ENCODE results near the gene MRNIP. TPM values are rescaled to one million over a fixed set of nuclear protein-coding genes. Genes with fewer than 3 reads are reported as not detected.

MRNIP gene
- total and polyA plus RNA-seq, 2 donors = 30.5 to 41.1 TPM

DNA sequence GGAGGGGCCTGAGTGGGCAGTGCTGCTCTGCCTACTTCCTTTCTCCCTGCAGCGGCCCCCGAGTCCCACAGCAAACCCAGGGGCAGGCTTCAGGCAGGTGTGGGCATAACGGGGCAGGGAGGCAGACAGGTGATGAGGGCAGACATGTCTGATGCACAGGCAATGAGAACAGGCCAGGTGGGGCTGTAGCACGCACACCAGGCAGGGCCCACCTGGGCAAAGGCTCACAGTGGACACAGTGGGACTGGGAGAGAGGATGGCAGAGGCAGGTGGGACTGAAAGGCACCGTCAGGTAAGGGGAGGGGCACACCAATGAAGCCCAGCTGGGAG is 59.0 kb downstream of the MRNIP start:
- DNase-seq (ENCODE audit: extremely low spot score) = no peak
- Histone ChIP-seq H3K4me1 (ENCODE audit: insufficient read depth) (no peaks in the 10 kb centered on the region), H3K27ac (ENCODE audit: low read depth) (no peak overlapping the region), H3K36me3 (ENCODE audit: insufficient read depth) (no peaks in the 10 kb centered on the region), H3K4me3 (ENCODE audit: low read depth, low read length) (no peak overlapping the region)
- WGBS = 90% methylated on average over 5 of the region's 5 CpGs

DNA sequence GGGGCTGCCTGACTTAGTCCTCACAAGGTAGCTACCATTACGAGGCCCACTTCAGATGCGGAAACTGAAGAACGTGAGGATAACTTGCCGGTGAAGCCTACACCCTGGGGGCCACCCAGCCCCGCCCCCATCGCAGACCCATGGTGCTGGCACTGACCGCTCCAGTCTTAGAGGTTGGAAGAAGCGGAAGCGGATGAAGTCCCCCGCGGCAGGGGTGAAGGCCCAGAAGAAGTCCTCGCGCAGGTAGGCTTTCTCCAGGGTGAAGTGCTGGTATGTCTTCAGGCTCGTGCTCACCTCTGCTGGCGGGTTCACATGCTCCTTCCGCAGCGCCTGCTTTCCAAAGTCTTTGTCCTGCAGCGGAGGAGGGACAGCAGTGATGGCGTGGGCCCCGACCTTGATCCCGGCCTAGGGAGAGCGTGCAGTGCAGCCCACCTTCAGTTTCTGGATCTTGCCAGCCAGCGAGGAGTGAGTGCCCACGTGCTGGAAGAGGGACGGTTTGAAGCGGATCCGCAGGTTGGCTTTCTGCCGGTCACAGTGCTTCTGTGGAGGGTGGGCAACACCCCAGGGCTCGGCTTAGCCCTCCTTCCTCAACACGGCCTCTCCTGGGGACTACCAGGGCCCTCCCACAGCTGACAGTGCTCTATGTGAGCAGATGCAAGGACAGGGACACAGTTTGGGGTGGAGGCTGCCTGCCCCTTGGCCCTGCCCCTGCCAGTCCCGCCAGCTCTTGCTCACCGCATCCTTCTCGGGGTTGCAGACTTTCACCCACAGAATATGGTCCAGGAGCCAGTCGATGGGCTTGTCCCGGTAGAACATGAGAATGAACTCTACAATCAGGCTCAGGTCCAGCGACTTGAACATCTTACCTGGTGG is 59.6 kb downstream of the MRNIP start:
- Histone ChIP-seq H3K27ac (ENCODE audit: low read depth) (no peak overlapping the region), H3K4me1 (ENCODE audit: insufficient read depth) (no peaks in the 10 kb centered on the region), H3K36me3 (ENCODE audit: insufficient read depth) (no peaks in the 10 kb centered on the region), H3K4me3 (ENCODE audit: low read depth, low read length) (no peak overlapping the region)
- no peak for DNase-seq (ENCODE audit: extremely low spot score)
- WGBS = 93% methylated on average over 36 of the region's 36 CpGs

DNA sequence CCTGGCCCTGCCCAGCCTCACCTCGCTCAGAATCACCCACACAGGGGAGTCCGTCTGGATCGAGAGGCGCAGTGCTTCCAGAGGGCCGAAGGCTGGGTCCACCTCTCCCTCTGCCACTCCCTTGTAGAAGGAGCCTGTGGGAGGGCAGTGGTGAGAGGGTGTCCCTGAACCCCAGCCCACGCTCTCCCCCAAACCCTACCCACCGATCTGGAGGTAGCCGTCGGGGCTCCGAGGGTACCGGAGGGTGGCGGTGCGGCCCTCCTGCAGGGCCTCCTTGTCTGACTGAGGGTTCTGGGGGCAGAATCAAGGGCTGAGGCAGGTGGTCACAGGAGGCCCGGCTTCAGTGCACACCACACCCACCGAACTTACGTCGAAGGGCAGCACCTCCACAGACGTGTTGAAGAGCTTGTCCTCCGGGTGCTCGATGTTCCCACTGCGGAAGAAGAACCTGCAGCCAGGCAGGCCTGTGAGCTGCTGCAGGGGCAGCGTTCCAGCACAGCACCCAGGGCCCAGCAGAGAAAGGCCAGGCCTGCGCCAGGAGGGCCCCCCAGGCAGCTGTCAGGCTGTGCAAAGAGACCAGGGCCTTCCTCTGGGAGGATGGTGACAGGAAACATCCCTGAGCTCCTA is 60.4 kb downstream of the MRNIP start:
- H3K27ac ChIP-seq (ENCODE audit: low read depth) = no peak overlapping the region
- H3K36me3 ChIP-seq (ENCODE audit: insufficient read depth) = no peaks in the 10 kb centered on the region
- WGBS = 96% methylated on average over 23 of the region's 23 CpGs
- no peak overlapping the region for H3K4me3 ChIP-seq (ENCODE audit: low read depth, low read length)
- no peaks in the 10 kb centered on the region for H3K4me1 ChIP-seq (ENCODE audit: insufficient read depth)
- no peak for DNase-seq (ENCODE audit: extremely low spot score)

DNA sequence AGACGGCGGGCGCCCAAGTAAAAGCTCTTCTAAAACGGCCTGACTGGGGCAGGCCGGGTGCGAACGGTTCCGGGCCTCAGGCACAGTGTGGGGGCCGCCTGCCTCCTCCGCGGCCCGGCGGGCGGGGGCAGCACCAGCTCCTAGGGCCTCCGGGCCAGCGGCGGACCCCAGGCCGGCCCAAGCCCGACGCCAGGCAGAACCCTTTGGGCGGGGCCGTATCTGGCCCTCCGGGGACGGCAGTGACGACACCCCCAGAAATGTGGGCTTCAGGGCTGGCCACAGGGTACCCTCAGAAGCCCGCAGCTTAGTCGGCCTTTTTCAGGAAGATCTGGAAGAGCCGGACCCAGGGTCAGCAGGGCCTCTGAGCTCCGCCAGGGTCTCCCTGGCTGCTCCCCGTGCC is 60.9 kb downstream of the MRNIP start:
- Histone ChIP-seq H3K36me3 (ENCODE audit: insufficient read depth) (no peaks in the 10 kb centered on the region), H3K4me3 (ENCODE audit: low read depth, low read length) (no peak overlapping the region), H3K4me1 (ENCODE audit: insufficient read depth) (no peaks in the 10 kb centered on the region), H3K27ac (ENCODE audit: low read depth) (no peak overlapping the region)
- DNase-seq (ENCODE audit: extremely low spot score) = no peak
- 95% methylated on average over 30 of the region's 30 CpGs for WGBS

DNA sequence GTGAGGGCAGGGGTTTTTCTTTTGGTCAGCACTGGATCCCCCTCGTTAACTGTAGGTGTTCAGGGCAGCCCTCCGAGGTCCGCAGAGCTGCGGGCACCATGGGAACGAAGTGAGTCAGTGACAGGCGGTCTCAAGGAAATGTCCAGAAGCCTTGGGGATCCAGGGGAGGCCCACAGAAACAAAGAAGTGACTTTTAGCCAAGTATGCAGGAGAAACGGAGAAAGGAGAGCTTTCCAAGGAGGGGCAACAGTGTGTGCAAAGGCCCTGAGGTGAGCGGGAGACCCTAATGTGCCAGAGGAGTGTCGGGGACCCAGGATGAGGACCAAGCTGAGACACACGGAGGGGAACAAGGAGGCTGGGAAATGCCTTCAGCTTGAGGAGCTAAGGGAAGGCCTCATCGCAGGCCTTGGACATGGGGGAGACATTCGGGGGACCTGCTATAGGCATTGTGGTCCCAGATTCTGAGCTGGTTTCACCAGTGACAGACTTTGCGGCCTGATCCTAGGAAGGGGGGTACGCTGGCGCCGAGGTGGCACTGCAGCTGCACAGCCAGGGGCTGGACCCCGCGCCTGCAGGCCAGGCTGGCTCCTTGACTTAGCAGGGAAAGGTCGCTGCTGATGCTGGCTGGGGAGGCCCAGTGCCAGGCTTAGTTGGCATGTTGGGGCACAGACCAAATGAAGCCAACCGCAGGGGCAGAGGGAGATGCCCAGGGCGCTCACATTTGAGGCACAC is 61.6 kb downstream of the MRNIP start:
- no peaks in the 10 kb centered on the region for H3K36me3 ChIP-seq (ENCODE audit: insufficient read depth)
- 87% methylated on average over 21 of the region's 21 CpGs for WGBS
- no peaks in the 10 kb centered on the region for H3K4me1 ChIP-seq (ENCODE audit: insufficient read depth)
- H3K27ac ChIP-seq (ENCODE audit: low read depth) = peak overlapping the region; percentile 84
- DNase-seq (ENCODE audit: extremely low spot score) = no peak
- H3K4me3 ChIP-seq (ENCODE audit: low read depth, low read length) = no peak overlapping the region

DNA sequence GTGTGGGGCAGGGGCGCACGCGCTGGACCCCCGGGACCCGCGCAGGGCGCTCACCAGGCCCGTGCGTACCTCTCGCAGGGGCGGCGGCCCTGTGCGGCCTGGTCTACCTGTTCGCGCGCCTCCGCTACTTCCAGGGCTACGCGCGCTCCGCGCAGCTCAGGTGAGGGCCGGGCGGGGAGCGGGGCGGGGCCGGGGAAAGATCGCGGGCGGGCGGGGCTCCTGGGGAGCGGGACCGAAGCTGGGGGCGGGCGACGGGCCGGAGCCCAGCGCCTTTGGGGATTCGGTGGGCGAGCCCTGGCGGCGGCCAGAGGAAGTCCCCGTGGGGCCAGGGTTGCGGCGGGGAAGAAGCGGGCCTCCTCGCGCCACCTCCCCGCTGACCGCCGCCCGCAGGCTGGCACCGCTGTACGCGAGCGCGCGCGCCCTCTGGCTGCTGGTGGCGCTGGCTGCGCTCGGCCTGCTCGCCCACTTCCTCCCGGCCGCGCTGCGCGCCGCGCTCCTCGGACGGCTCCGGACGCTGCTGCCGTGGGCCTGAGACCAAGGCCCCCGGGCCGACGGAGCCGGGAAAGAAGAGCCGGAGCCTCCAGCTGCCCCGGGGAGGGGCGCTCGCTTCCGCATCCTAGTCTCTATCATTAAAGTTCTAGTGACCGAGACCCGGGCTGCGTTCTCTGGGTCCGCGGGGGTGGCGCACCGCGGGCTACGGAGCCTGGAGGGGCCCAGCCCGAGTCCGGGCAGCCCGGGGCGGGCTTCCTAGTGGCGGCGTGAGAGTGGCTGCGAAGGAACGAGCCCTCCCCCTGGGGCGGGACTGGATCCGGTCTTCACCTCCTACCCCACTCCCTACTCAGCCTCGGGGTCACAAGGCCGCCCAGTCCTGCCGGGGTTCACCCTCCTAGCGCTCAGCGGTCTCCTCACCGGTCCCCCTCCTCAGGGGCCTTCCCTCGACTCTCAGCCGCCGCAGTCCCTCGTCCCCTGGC is 62.5 kb downstream of the MRNIP start:
- DNase-seq (ENCODE audit: extremely low spot score) = no peak
- WGBS = 2% methylated on average over 113 of the region's 113 CpGs
- H3K4me3 ChIP-seq (ENCODE audit: low read depth, low read length) = peak overlapping the region; percentile 51
- peak overlapping the region; percentile 84 for H3K27ac ChIP-seq (ENCODE audit: low read depth)
- no peaks in the 10 kb centered on the region for H3K4me1 ChIP-seq (ENCODE audit: insufficient read depth)
- H3K36me3 ChIP-seq (ENCODE audit: insufficient read depth) = no peaks in the 10 kb centered on the region

DNA sequence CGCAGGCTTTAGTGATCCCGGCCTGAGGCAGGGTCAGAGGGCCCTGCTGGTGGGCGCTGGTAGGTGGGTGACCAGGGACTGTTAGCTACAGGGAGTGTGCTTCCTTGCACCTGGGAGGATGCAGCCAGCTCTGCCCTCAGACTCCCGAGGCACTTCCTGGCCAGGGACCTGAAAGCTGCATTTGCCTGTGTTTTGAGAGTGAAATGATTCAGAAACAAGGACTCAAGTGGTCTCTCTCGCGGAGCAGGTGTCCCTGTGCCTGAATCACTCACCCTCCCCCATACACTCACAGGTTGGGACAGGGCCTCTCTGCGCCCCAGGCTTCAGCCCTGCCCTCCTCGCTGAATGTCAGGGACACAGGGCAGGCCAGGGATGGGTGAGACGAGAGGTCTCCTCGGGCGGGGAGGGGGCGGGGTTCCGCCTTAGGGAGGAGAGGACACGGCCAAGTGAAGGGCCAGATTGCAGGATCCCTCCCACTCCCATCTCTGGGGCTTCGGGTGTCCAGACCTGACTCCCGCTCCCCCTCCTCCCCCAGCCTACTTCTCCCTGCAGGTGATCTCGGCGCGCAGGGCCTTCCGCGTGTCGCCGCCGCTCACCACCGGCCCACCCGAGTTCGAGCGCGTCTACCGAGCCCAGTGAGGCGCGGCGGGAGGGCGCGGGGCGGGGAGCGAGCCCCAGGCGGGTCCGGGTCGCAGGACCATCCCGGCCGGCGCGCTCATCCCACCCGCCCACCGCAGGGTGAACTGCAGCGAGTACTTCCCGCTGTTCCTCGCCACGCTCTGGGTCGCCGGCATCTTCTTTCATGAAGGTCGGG is 63.4 kb downstream of the MRNIP start:
- 13% methylated on average over 53 of the region's 53 CpGs for WGBS
- Histone ChIP-seq H3K4me3 (ENCODE audit: low read depth, low read length) (peak overlapping the region; percentile 51), H3K4me1 (ENCODE audit: insufficient read depth) (no peaks in the 10 kb centered on the region), H3K27ac (ENCODE audit: low read depth) (peak overlapping the region; percentile 66), H3K36me3 (ENCODE audit: insufficient read depth) (no peaks in the 10 kb centered on the region)
- DNase-seq (ENCODE audit: extremely low spot score) = no peak

DNA sequence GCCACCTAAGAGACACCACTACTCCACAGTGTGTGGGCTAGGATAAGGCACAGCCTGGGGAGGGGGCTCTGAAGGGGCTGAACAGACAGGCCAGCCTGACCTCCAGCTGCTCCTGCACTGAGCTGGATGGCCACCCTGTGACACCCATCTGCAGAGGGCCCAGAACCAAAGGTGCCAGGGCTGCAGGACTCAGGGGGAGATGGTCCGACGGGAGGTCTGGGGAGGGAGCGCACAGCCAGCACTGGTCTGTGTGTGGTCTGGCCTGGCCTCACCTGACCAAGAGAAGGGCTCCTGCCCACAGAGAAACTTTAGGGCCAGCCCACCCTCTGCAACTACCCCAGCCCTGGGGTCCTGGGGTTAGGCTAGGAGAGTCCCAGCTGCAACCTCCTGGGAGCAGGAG is 64.0 kb downstream of the MRNIP start:
- H3K36me3 ChIP-seq (ENCODE audit: insufficient read depth) = no peaks in the 10 kb centered on the region

DNA sequence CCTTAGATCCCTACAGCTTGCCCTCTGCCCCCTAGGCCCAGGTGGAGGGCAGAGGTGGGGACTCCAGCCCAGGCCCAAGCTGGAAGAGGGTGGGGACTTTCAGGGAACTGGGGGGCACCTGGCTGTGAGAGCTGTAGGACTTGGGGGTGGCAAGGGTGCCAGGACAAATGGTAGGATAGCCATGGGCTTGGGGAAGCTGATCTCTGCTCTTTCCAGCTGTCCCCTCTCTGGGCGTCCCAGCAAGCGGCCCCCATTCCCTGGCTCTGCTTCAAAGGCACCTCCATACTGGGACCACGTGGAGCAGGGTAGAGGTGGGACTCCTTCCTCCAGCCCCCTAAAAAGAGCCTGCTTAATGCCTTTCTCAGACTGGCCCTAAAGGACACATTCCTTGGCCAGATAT is 64.4 kb downstream of the MRNIP start:
- DNase-seq (ENCODE audit: extremely low spot score) = no peak
- no peaks in the 10 kb centered on the region for H3K36me3 ChIP-seq (ENCODE audit: insufficient read depth)
- H3K4me3 ChIP-seq (ENCODE audit: low read depth, low read length) = no peak overlapping the region
- no peaks in the 10 kb centered on the region for H3K4me1 ChIP-seq (ENCODE audit: insufficient read depth)
- 72% methylated on average over 3 of the region's 3 CpGs for WGBS
- no peak overlapping the region for H3K27ac ChIP-seq (ENCODE audit: low read depth)

More for the DNA sequence above, 64.0 kb downstream of the MRNIP start:
- 92% methylated on average over 3 of the region's 3 CpGs for WGBS
- DNase-seq (ENCODE audit: extremely low spot score) = no peak
- Histone ChIP-seq H3K27ac (ENCODE audit: low read depth) (no peak overlapping the region), H3K4me1 (ENCODE audit: insufficient read depth) (no peaks in the 10 kb centered on the region), H3K4me3 (ENCODE audit: low read depth, low read length) (no peak overlapping the region)

DNA sequence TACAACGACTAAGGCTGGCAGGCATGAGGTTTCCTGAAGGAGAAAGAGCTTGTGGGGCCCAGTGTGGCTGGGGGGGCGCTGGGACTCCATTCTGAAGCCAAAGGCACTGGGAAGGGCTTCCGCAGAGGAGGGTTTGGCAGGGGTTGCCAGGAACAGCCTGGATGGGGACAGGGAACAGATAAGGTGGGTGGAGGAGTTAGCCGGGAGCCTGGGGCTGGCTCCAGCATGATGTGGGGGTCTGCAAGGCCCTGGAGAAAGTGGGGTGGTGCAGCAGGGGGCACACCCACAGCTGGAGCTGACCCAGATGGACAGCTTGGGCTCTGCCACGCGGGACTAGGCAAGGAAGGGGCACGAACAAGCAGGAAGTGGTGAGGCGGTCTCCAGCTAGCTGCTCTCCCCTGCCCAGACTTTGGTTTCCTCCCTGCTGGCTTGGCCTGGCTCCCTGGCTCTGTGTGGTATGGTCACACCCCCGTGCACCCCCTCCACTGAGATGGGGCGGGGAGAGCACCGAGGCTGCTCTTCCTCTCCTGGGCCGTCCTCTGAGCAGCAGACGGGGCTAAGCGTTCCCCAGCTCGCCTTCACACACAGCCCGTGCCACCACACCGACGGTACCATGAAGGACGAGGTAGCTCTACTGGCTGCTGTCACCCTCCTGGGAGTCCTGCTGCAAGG is 65.0 kb downstream of the MRNIP start, which contains the start of gene LTC4S:
Gene LTC4S, plus strand, starts transcription at position 519 of the 672 bp plus-strand sequence. Its CDS starts 95 bp downstream, at position 614.
- Histone ChIP-seq H3K4me1 (ENCODE audit: insufficient read depth) (no peaks in the 10 kb centered on the region), H3K36me3 (ENCODE audit: insufficient read depth) (no peaks in the 10 kb centered on the region), H3K4me3 (ENCODE audit: low read depth, low read length) (no peak within 1 kb of the TSS), H3K27ac (ENCODE audit: low read depth) (no peak within 1 kb of the TSS)
- DNase-seq (ENCODE audit: extremely low spot score) = no peak
- 10% methylated on average over 19 of the region's 19 CpGs for WGBS

DNA sequence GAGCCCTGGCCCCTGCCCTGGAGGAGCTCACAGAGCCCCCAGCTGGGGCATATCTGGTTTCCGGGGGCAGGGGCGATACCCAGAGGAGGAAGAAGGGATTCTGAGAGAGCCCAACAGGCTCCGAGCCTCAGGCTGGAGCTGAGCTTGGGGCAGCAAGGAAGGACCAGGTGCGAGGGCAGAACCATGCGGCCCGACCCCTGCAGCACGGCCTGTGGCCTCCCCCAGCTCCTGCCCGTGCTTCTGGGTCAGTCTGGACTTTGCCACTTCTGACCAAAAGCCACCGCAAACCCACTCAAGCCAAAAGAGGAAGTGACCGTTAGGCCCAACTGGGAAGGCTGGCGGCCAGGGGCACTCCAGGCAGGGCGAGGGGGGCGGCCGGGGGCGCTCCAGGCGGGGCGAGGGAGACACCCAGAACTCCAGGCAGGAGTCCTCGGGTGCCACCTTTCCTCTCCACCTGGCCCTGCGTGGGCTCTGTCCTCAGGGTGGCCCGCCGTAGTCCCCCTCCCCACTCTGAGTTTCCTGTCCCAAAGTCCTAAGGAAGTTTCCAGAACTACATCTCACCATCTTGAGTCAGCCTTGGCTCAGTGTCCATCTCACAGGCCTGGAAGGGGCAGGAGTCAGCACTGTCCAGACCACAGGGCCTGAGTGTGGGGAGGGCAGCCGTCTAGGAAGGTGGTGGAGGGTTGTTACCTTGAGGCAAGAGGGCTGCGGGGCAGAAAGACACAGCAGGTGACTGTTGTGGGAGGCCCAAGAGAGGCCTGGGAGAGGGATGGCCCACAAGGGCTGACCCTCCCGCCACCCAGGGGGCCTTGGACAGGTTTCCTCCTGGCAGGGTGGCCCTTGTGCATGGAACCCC is 65.8 kb downstream of the MRNIP start:
- H3K27ac ChIP-seq (ENCODE audit: low read depth) = no peak overlapping the region
- WGBS = 80% methylated on average over 24 of the region's 24 CpGs
- no peaks in the 10 kb centered on the region for H3K4me1 ChIP-seq (ENCODE audit: insufficient read depth)
- no peak overlapping the region for H3K4me3 ChIP-seq (ENCODE audit: low read depth, low read length)
- DNase-seq (ENCODE audit: extremely low spot score) = no peak
- H3K36me3 ChIP-seq (ENCODE audit: insufficient read depth) = no peaks in the 10 kb centered on the region

All from urinary bladder (tissue), 4 donors.